ENCODE data around the gene TSKS. TPM values are rescaled to one million over a fixed set of nuclear protein-coding genes. Genes with fewer than 3 reads are reported as not detected.

The TSKS gene
- polyA plus RNA-seq, 3 donors: 0.37 to 0.81 (median 0.51) TPM

DNA sequence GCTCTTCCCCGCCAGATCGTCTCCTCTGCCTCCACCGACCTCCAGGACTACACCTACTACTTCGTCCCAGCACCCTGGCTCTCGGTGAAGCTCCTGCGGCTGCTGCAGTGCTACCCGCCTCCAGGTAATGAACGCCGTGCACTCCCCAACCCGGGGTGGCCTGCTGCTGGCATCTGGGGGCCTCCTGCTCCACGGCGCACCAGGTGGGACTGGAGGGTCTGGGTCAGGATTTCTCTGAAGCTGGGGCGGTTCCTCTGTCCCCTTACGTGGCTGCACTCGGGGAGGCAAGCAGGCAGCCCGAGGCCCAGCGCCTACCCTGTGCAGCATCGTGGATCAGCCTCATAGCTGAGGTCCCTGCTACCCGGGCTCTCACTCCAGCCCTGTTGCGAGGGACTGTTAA lies 32.5 kb upstream of the TSKS start:
- H3K36me3 Mint-ChIP-seq: peaks cover 89 to 99% of the 10 kb centered on the region in 2 donors
- no peaks in the 10 kb centered on the region for H3K4me1 Mint-ChIP-seq
- intact Hi-C loops (cut with micrococcal nuclease): no loop called here
- H3K36me3 ChIP-seq (replicated peaks in 1 of 2; ENCODE audit: control insufficient read depth in 1 of 2, insufficient read depth in 2 of 2, low read length in 2 of 2): peaks cover 95 to 100% of the 10 kb centered on the region in 2 donors
- H3K4me3 ChIP-seq (replicated peaks in 1 of 3; ENCODE audit: low read depth in 2 of 3, low read length in 3 of 3): no peak overlapping the region
- no peaks in the 10 kb centered on the region for H3K4me1 ChIP-seq (ENCODE audit: control insufficient read depth in 1 of 2, insufficient read depth in 2 of 2, low read length in 2 of 2)
- no peaks in the 10 kb centered on the region for H3K79me2 ChIP-seq (ENCODE audit: insufficient read depth, low read length)
- TF ChIP-seq, protein P1, sequence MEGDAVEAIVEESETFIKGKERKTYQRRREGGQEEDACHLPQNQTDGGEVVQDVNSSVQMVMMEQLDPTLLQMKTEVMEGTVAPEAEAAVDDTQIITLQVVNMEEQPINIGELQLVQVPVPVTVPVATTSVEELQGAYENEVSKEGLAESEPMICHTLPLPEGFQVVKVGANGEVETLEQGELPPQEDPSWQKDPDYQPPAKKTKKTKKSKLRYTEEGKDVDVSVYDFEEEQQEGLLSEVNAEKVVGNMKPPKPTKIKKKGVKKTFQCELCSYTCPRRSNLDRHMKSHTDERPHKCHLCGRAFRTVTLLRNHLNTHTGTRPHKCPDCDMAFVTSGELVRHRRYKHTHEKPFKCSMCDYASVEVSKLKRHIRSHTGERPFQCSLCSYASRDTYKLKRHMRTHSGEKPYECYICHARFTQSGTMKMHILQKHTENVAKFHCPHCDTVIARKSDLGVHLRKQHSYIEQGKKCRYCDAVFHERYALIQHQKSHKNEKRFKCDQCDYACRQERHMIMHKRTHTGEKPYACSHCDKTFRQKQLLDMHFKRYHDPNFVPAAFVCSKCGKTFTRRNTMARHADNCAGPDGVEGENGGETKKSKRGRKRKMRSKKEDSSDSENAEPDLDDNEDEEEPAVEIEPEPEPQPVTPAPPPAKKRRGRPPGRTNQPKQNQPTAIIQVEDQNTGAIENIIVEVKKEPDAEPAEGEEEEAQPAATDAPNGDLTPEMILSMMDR (IDR thresholded peaks at IDR 0.05): no peak
- peaks cover 0 to 5% (median 0%) of the 10 kb centered on the region in 7 donors for H3K9me3 Mint-ChIP-seq
- no peak overlapping the region for H3K4me2 ChIP-seq (replicated peaks; ENCODE audit: extremely low read depth, low read length, poor library complexity, severe bottlenecking)
- WGBS (ENCODE audit: insufficient coverage): over 99% methylated on average over 17 of the region's 20 CpGs
- H4K20me1 ChIP-seq (ENCODE audit: insufficient read depth, low read length): peaks cover 84% of the 10 kb centered on the region
- peaks cover 0 to 2% (median 2%) of the 10 kb centered on the region in 3 donors for H3K27me3 Mint-ChIP-seq (ENCODE audit: low read depth in 3 of 3)
- H2AFZ ChIP-seq (ENCODE audit: insufficient read depth, low read depth, low read length, poor library complexity, severe bottlenecking): no peak overlapping the region
- no peak overlapping the region for H3K27ac ChIP-seq (ENCODE audit: low read depth in 1 of 2, low read length in 2 of 2)
- no peak for DNase-seq
- H3K4me3 Mint-ChIP-seq: no peak overlapping the region
- no peaks in the 10 kb centered on the region for H3K27me3 ChIP-seq (ENCODE audit: control insufficient read depth in 2 of 2, insufficient read depth in 2 of 2, low read length in 2 of 2)
- no peaks in the 10 kb centered on the region for H3K9me3 ChIP-seq (replicated peaks in 1 of 2; ENCODE audit: control insufficient read depth in 1 of 2, insufficient read depth in 1 of 2, low read length in 2 of 2)
- H3K9ac ChIP-seq (ENCODE audit: insufficient read depth, low read length, poor library complexity, severe bottlenecking): no peak overlapping the region
- no peak overlapping the region for H3K27ac Mint-ChIP-seq

DNA sequence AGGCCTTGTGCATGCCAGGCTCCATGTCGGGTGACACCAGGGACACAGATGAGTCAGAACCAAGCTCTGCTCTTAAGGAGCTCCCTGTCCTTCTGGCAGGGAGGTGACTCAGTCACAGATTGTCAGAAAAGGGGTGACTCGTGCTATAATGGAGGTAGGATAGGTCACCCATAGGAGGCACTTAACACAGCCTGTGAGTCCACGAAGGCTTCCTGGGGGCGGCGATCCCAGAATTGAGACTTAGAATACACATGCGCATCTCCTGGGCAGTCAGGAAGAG lies 30.4 kb upstream of the TSKS start:
- peaks cover 7% of the 10 kb centered on the region for H3K79me2 ChIP-seq (ENCODE audit: insufficient read depth, low read length)
- H3K4me3 ChIP-seq (replicated peaks in 1 of 3; ENCODE audit: low read depth in 2 of 3, low read length in 3 of 3): no peak overlapping the region
- peaks cover 90 to 100% of the 10 kb centered on the region in 2 donors for H3K36me3 ChIP-seq (replicated peaks in 1 of 2; ENCODE audit: control insufficient read depth in 1 of 2, insufficient read depth in 2 of 2, low read length in 2 of 2)
- no peak overlapping the region for H3K4me2 ChIP-seq (replicated peaks; ENCODE audit: extremely low read depth, low read length, poor library complexity, severe bottlenecking)
- TF ChIP-seq, protein P1 (IDR thresholded peaks at IDR 0.05): no peak
- intact Hi-C loops (cut with micrococcal nuclease): no loop called here
- H4K20me1 ChIP-seq (ENCODE audit: insufficient read depth, low read length): peaks cover 84% of the 10 kb centered on the region
- Mint-ChIP-seq H3K4me3 (no peak overlapping the region), H3K36me3 (peaks cover 87 to 99% of the 10 kb centered on the region in 2 donors), H3K27ac (peak overlapping the region in 4 of 7 donors; percentile 12 to 73 (median 32)), H3K9me3 (peaks cover 0 to 5% (median 0%) of the 10 kb centered on the region in 7 donors), H3K27me3 (ENCODE audit: low read depth in 3 of 3) (peaks cover 0 to 2% (median 2%) of the 10 kb centered on the region in 3 donors), H3K4me1 (no peaks in the 10 kb centered on the region)
- no peaks in the 10 kb centered on the region for H3K9me3 ChIP-seq (replicated peaks in 1 of 2; ENCODE audit: control insufficient read depth in 1 of 2, insufficient read depth in 1 of 2, low read length in 2 of 2)
- 100% methylated on average over 5 of the region's 6 CpGs for WGBS (ENCODE audit: insufficient coverage)
- H3K27ac ChIP-seq (ENCODE audit: low read depth in 1 of 2, low read length in 2 of 2): peak overlapping the region in 1 of 2 donors; percentile 41
- DNase-seq: peak in 1 of 3 donors; percentile 37
- H3K4me1 ChIP-seq (ENCODE audit: control insufficient read depth in 1 of 2, insufficient read depth in 2 of 2, low read length in 2 of 2): no peaks in the 10 kb centered on the region
- no peaks in the 10 kb centered on the region for H3K27me3 ChIP-seq (ENCODE audit: control insufficient read depth in 2 of 2, insufficient read depth in 2 of 2, low read length in 2 of 2)
- no peak overlapping the region for H2AFZ ChIP-seq (ENCODE audit: insufficient read depth, low read depth, low read length, poor library complexity, severe bottlenecking)
- H3K9ac ChIP-seq (ENCODE audit: insufficient read depth, low read length, poor library complexity, severe bottlenecking): no peak overlapping the region
